Psoas muscle (tissue), 8 donors: Measurements from ENCODE around the gene TMEM101. TPM values are rescaled to one million over a fixed set of nuclear protein-coding genes. Genes with fewer than 3 reads are reported as not detected.
A peak's percentile ranks its signal among the peaks of the same experiment; 100 is the strongest.

ENCODE experiments used
- ATAC-seq, 4 donors: fragments of 200-7000 bp; cut with Tn5 transposase; one replicate each; pipeline ENCODE4 v1.9.1; 2020; ENCODE audit warnings: moderate library complexity in 3 of 4, mild to moderate bottlenecking in 2 of 4
- DNase-seq, 2 donors: peaks; one replicate each; pipeline ENCODE4 v3.0.0-alpha.2; 2020
- H3K27ac ChIP-seq: fragments of 200-600 bp; one replicate; pipeline ENCODE4 v1.8.0; 2022
- H3K27me3 ChIP-seq, 3 donors: fragments of 200-600 bp in 1 of 3; one replicate each; pipeline versions ENCODE4 v1.6.1 to v1.8.0; 2013 to 2022; ENCODE audit warnings: low read length in 2 of 3, mild to moderate bottlenecking in 2 of 3, moderate library complexity in 1 of 3; ENCODE audit not compliant: insufficient read depth in 3 of 3
- H3K36me3 ChIP-seq, 2 donors: fragments of 200-600 bp in 1 of 2; one replicate each; pipeline versions ENCODE4 v1.6.1 to v1.8.0; 2013 to 2022; ENCODE audit warnings: low read depth in 1 of 2, mild to moderate bottlenecking in 1 of 2, moderate library complexity in 1 of 2; ENCODE audit not compliant: insufficient read depth in 1 of 2
- H3K4me1 ChIP-seq: fragments of 200-600 bp; one replicate; pipeline ENCODE4 v1.8.0; 2022
- H3K4me3 ChIP-seq: fragments of 200-600 bp; one replicate; pipeline ENCODE4 v1.8.0; 2022; ENCODE audit warnings: mild to moderate bottlenecking
- H3K9me3 ChIP-seq: fragments of 200-600 bp; one replicate; pipeline ENCODE4 v1.8.0; 2022
- CTCF ChIP-seq: fragments of 200-600 bp; IDR thresholded peaks from one replicate; pipeline ENCODE4 v1.8.0; 2022; ENCODE audit warnings: antibody characterized with exemption
- WGBS, 3 donors: extraction: QIAGEN DNeasy Blood & Tissue Kit; methylation state at CpG; one replicate each; pipeline versions ENCODE4 v1.1.6 to v1.1.7; 2013; 5-methylcytosine and 5-hydroxymethylcytosine counted together
- intact Hi-C, 2 donors: fragments of 100-400 bp; cut with DNase I; formaldehyde crosslinking; loops; one replicate each; pipeline versions ENCODE4 v1.11.0 to v1.14.2; 2022
- polyA plus RNA-seq, 3 donors: library from polyadenylated mRNA; stranded (reverse); fragments of 200-250 nt; gene quantifications; one replicate each; pipeline ENCODE4 v1.2.3, GENCODE V29; 2013
- total RNA-seq, 4 donors: library from RNA; stranded (reverse); fragmentation: NEBNext Ultra II Directional in 2 of 4; extraction: Animal tissue kit (Norgen Biotek cat#: 25700) in 2 of 4; gene quantifications; one replicate each; pipeline versions ENCODE4 v1.2.1 to v1.2.4, GENCODE V29; 2021 to 2023
- donor health status: healthy with polysubstance abuse.
- donor health status: DM: no; HTN: no; CAD: no; lungs with moderate emphysema.
- donor health status: Bipolar disorder and iron deficiency.
- donor health status: healthy.
- donor health status: DM: yes; HTN: yes; CAD: no.
- donor health status: DM: no; HTN: no; CAD: no.
- donor health status: DM: no; HTN: no; CAD: no.
- donor health status: DM: yes; HTN: yes; CAD: no.

TMEM101 gene
- total and polyA plus RNA-seq, 7 donors, result 13.2 to 52.6 (median 22.2) TPM

- no peak for ATAC-seq
- H3K4me3 ChIP-seq, result no peak overlapping the region
- H3K36me3 ChIP-seq, result peaks cover 0 to 24% of the 10 kb centered on the region in 2 donors
- peaks cover 20% of the 10 kb centered on the region for H3K4me1 ChIP-seq
- WGBS, 3 donors, result 54 to 58% (median 55%) methylated on average over 4 of the region's 4 CpGs
- no peak for DNase-seq
- H3K9me3 ChIP-seq, result no peaks in the 10 kb centered on the region
- no peak for TF ChIP-seq CTCF
- intact Hi-C loops, result loop anchor here in 1 of 2 donors (10.0 kb wide), 1 partner anchor 104 kb away; no protein-coding TSS in a partner anchor
- H3K27me3 ChIP-seq, result peaks cover 0 to 13% (median 1%) of the 10 kb centered on the region in 3 donors
- H3K27ac ChIP-seq, result no peak overlapping the region
These were observed 3.7 kb downstream of the TMEM101 start for GRCh38 chr17:44010966-44011647.

- H3K4me1 ChIP-seq, result peaks cover 30% of the 10 kb centered on the region
- DNase-seq (no peak), ATAC-seq (no peak)
- H3K27ac ChIP-seq, result no peak overlapping the region
- no peaks in the 10 kb centered on the region for H3K9me3 ChIP-seq
- no peak for TF ChIP-seq CTCF
- 67 to 75% (median 71%) methylated on average over 6 of the region's 6 CpGs for whole genome bisulfite sequencing, 3 donors
- intact Hi-C loops, result no loop called here
- H3K27me3 ChIP-seq, result peaks cover 0 to 40% (median 19%) of the 10 kb centered on the region in 3 donors
- peaks cover 0 to 24% of the 10 kb centered on the region in 2 donors for H3K36me3 ChIP-seq
- H3K4me3 ChIP-seq, result no peak overlapping the region
These were observed 6.4 kb downstream of the TMEM101 start for GRCh38 chr17:44008205-44008909.

GRCh38 chr17:44007346-44008204, 7.2 kb downstream of the TMEM101 start:
- TF ChIP-seq CTCF, result no peak
- peaks cover 30% of the 10 kb centered on the region for H3K4me1 ChIP-seq
- no peaks in the 10 kb centered on the region for H3K9me3 ChIP-seq
- ATAC-seq, result peak in 2 of 4 donors; percentile 2 to 4
- H3K27ac ChIP-seq, result no peak overlapping the region
- WGBS, 3 donors, result 6 to 7% (median 7%) methylated on average over 29 to 37 of the region's 37 CpGs
- DNase-seq, result peak in 1 of 2 donors; percentile 60
- intact Hi-C loops, result no loop called here
- peaks cover 0 to 41% (median 19%) of the 10 kb centered on the region in 3 donors for H3K27me3 ChIP-seq
- peaks cover 0 to 24% of the 10 kb centered on the region in 2 donors for H3K36me3 ChIP-seq
- H3K4me3 ChIP-seq, result peak overlapping the region; percentile 69

GRCh38 chr17:44006598-44007345, 8.0 kb downstream of the TMEM101 start:
- DNase-seq (peak; percentile 97), ATAC-seq (peak; percentile 88 to 93 (median 92))
- peak; percentile 44 for TF ChIP-seq CTCF
- H3K36me3 ChIP-seq, result peaks cover 0 to 22% of the 10 kb centered on the region in 2 donors
- no peak overlapping the region for H3K27ac ChIP-seq
- 0 to 1% (median 1%) methylated on average over 39 to 40 of the region's 40 CpGs for WGBS, 3 donors
- intact Hi-C loops, result no loop called here
- peaks cover 30% of the 10 kb centered on the region for H3K4me1 ChIP-seq
- peaks cover 0 to 43% (median 19%) of the 10 kb centered on the region in 3 donors for H3K27me3 ChIP-seq
- peak overlapping the region; percentile 69 for H3K4me3 ChIP-seq
- H3K9me3 ChIP-seq, result no peaks in the 10 kb centered on the region
